Fibroblast of lung (primary cell): Measurements from ENCODE around the gene LRRFIP1. TPM values are rescaled to one million over a fixed set of nuclear protein-coding genes. Genes with fewer than 3 reads are reported as not detected.

ENCODE experiments used
- DNase-seq, 2 donors: peaks; one replicate each; pipeline versions ENCODE4 v3.0.0 to v3.0.0-alpha.2; 2010; ENCODE audit warnings: low read depth in 2 of 2
- H2AFZ ChIP-seq: 2 replicates; pipeline ENCODE4 v1.5.1; 2012; ENCODE audit warnings: low read length, control low read depth, inconsistent platforms
- H3K27ac ChIP-seq: 2 replicates; pipeline ENCODE4 v1.5.1; 2011; ENCODE audit warnings: low read length, control low read depth; ENCODE audit not compliant: insufficient read depth
- H3K27me3 ChIP-seq: 2 replicates; pipeline ENCODE4 v1.5.1; 2011; ENCODE audit warnings: mild to moderate bottlenecking, low read length; ENCODE audit not compliant: control insufficient read depth, insufficient read depth
- H3K36me3 ChIP-seq: 2 replicates; pipeline ENCODE4 v1.5.1; 2011; ENCODE audit warnings: low read length; ENCODE audit not compliant: control insufficient read depth, insufficient read depth
- H3K4me1 ChIP-seq: 2 replicates; pipeline ENCODE4 v1.5.1; 2011; ENCODE audit warnings: low read length; ENCODE audit not compliant: control insufficient read depth, insufficient read depth; ENCODE audit errors: extremely low read depth
- H3K4me2 ChIP-seq: 2 replicates; pipeline ENCODE4 v1.5.1; 2011; ENCODE audit warnings: low read length, control low read depth; ENCODE audit not compliant: insufficient read depth; ENCODE audit errors: extremely low read depth
- H3K4me3 ChIP-seq, 4 experiments: fragments of 200-600 bp in 1 of 4; sonication (generic) in 1 of 4; replicated peaks in 1 of 4; 2 replicates each; pipeline ENCODE4 v1.5.1; 2011 to 2016; ENCODE audit warnings: low read length in 4 of 4, low read depth in 3 of 4, mild to moderate bottlenecking in 3 of 4, control low read depth in 2 of 4, inconsistent platforms in 1 of 4, mixed read lengths in 1 of 4; ENCODE audit not compliant: insufficient read depth in 1 of 4; ENCODE audit errors: control extremely low read depth in 1 of 4
- H3K79me2 ChIP-seq: 2 replicates; pipeline ENCODE4 v1.5.1; 2012; ENCODE audit warnings: mild to moderate bottlenecking, low read length, inconsistent platforms; ENCODE audit not compliant: control insufficient read depth, insufficient read depth
- H3K9ac ChIP-seq: 2 replicates; pipeline ENCODE4 v1.5.1; 2011; ENCODE audit warnings: mild to moderate bottlenecking, low read length, control low read depth; ENCODE audit not compliant: insufficient read depth
- H3K9me3 ChIP-seq: 2 replicates; pipeline ENCODE4 v1.5.1; 2012; ENCODE audit warnings: low read depth, low read length; ENCODE audit not compliant: control insufficient read depth, insufficient read depth
- H4K20me1 ChIP-seq: 2 replicates; pipeline ENCODE4 v1.5.1; 2011; ENCODE audit warnings: low read length; ENCODE audit not compliant: control insufficient read depth, insufficient read depth; ENCODE audit errors: extremely low read depth
- CTCF ChIP-seq, 2 donors: IDR thresholded peaks in 1 of 2; conservative IDR thresholded peaks in 1 of 2; 1 replicate in 1 of 2; 2 replicates in 1 of 2; pipeline ENCODE4 v1.5.1; 2011 to 2012; ENCODE audit warnings: low read length in 2 of 2, control low read depth in 1 of 2, inconsistent platforms in 1 of 2, low read depth in 1 of 2, mild to moderate bottlenecking in 1 of 2
- EZH2 ChIP-seq: IDR thresholded peaks from 2 replicates; pipeline ENCODE4 v1.5.1; 2012; ENCODE audit warnings: low read length, control low read depth, mild to moderate bottlenecking; ENCODE audit errors: missing control alignments
- polyA plus RNA-seq, 2 donors: library from polyadenylated mRNA; depleted of rRNA in 1 of 2; stranded (reverse) in 1 of 2; unstranded in 1 of 2; fragments of >200 nt; gene quantifications; 2 replicates each; pipeline ENCODE4 v1.2.1, GENCODE V29; 2011 to 2012; ENCODE audit warnings: missing spikeins in 1 of 2
- total RNA-seq: library from RNA; depleted of rRNA; stranded (reverse); fragments of >200 nt; gene quantifications from 2 replicates; pipeline ENCODE4 v1.2.1, GENCODE V29; 2014

The LRRFIP1 gene
- total and polyA plus RNA-seq, 2 donors (not counting 1 experiment from before 2014, with no cell fraction given), result 58.1 to 113 TPM

- no peak for DNase-seq
- no peak for TF ChIP-seq EZH2
- no peak for TF ChIP-seq CTCF (conservative IDR thresholded peaks at IDR 0.05 in 1 of 2, IDR thresholded peaks at IDR 0.05 in 1 of 2; ENCODE audit: low read depth in 1 of 2, low read length in 2 of 2)
- no peaks in the 10 kb centered on the region for H4K20me1 ChIP-seq
Measured at GRCh38 chr2:237712477-237713377, 85.3 kb downstream of the LRRFIP1 start.

GRCh38 chr2:237714690-237715458 lies 87.5 kb downstream of the LRRFIP1 start:
- peak in 1 of 2 donors; percentile 92 for DNase-seq
- no peak for TF ChIP-seq CTCF (conservative IDR thresholded peaks at IDR 0.05 in 1 of 2, IDR thresholded peaks at IDR 0.05 in 1 of 2; ENCODE audit: low read depth in 1 of 2, low read length in 2 of 2)
- no peak for TF ChIP-seq EZH2
- H3K4me2 ChIP-seq, result peak overlapping the region; percentile 27
- H3K79me2 ChIP-seq, result peaks cover 52% of the 10 kb centered on the region
- no peak overlapping the region for H3K4me3 ChIP-seq
- H4K20me1 ChIP-seq, result no peaks in the 10 kb centered on the region
- H3K9ac ChIP-seq, result no peak overlapping the region
- H3K9me3 ChIP-seq, result no peaks in the 10 kb centered on the region
- H3K36me3 ChIP-seq, result peaks cover 7% of the 10 kb centered on the region
- H3K27ac ChIP-seq, result peak overlapping the region; percentile 54
- no peak overlapping the region for H2AFZ ChIP-seq
- no peaks in the 10 kb centered on the region for H3K27me3 ChIP-seq
- H3K4me1 ChIP-seq, result peaks cover 6% of the 10 kb centered on the region

More at GRCh38 chr2:237712477-237713377, 85.3 kb downstream of the LRRFIP1 start:
- Histone ChIP-seq H3K36me3 (peaks cover 12% of the 10 kb centered on the region), H3K27me3 (no peaks in the 10 kb centered on the region), H3K4me3 (no peak overlapping the region), H3K9ac (no peak overlapping the region), H3K4me1 (peaks cover 8% of the 10 kb centered on the region), H2AFZ (no peak overlapping the region), H3K79me2 (peaks cover 56% of the 10 kb centered on the region), H3K4me2 (no peak overlapping the region), H3K27ac (no peak overlapping the region), H3K9me3 (no peaks in the 10 kb centered on the region)

GRCh38 chr2:237715459-237715947 lies 88.1 kb downstream of the LRRFIP1 start:
- no peak overlapping the region for H3K4me3 ChIP-seq
- H3K36me3 ChIP-seq, result peaks cover 8% of the 10 kb centered on the region
- H3K27me3 ChIP-seq, result no peaks in the 10 kb centered on the region
- peak overlapping the region; percentile 54 for H3K27ac ChIP-seq
- no peaks in the 10 kb centered on the region for H4K20me1 ChIP-seq
- H3K9ac ChIP-seq, result no peak overlapping the region
- H3K4me2 ChIP-seq, result peak overlapping the region; percentile 64
- no peaks in the 10 kb centered on the region for H3K9me3 ChIP-seq
- TF ChIP-seq CTCF (conservative IDR thresholded peaks at IDR 0.05 in 1 of 2, IDR thresholded peaks at IDR 0.05 in 1 of 2; ENCODE audit: low read depth in 1 of 2, low read length in 2 of 2) (no peak), EZH2 (no peak)
- H3K79me2 ChIP-seq, result peaks cover 54% of the 10 kb centered on the region
- DNase-seq, result peak in 1 of 2 donors; percentile 50
- peaks cover 6% of the 10 kb centered on the region for H3K4me1 ChIP-seq
- no peak overlapping the region for H2AFZ ChIP-seq
